GM12875 (cell line): ENCODE results near the gene MBNL2.

Experiments
- H3K4me3 ChIP-seq: one replicate; pipeline ENCODE4 v1.5.1; 2011; ENCODE audit warnings: low read depth, low read length, control low read depth
- CTCF ChIP-seq: IDR thresholded peaks from 2 replicates; pipeline ENCODE4 v1.5.1; 2011; ENCODE audit warnings: low read depth, mild to moderate bottlenecking, control low read depth, inconsistent platforms, low read length, moderate library complexity, borderline replicate concordance; ENCODE audit not compliant: insufficient read depth

Gene MBNL2

GRCh38 chr13:97220151-97220900 lies 1.8 kb upstream of the MBNL2 start:
- no peak overlapping the region for H3K4me3 ChIP-seq
- TF ChIP-seq CTCF = no peak

GRCh38 chr13:97221046-97221445 lies 1.1 kb upstream of the MBNL2 start:
- no peak overlapping the region for H3K4me3 ChIP-seq
- TF ChIP-seq CTCF = no peak

GRCh38 chr13:97221466-97221865 lies 667 bp upstream of the MBNL2 start:
- no peak overlapping the region for H3K4me3 ChIP-seq
- no peak for TF ChIP-seq CTCF

GRCh38 chr13:97223037-97223710 lies 1.0 kb downstream of the MBNL2 start:
- no peak for TF ChIP-seq CTCF
- H3K4me3 ChIP-seq = peak overlapping the region; percentile 43

- TF ChIP-seq CTCF = no peak
- peak overlapping the region; percentile 43 for H3K4me3 ChIP-seq
Measured at GRCh38 chr13:97223711-97224541, 1.8 kb downstream of the MBNL2 start.

GRCh38 chr13:97224544-97225300 lies 2.6 kb downstream of the MBNL2 start:
- TF ChIP-seq CTCF = no peak
- H3K4me3 ChIP-seq = peak overlapping the region; percentile 43
